K562 (cell line): ENCODE results near the gene TTLL11. TPM values are rescaled to one million over a fixed set of nuclear protein-coding genes. Genes with fewer than 3 reads are reported as not detected.

Experiments
- ATAC-seq: fragments of 200-7000 bp; cut with Tn5 transposase; 3 replicates; pipeline ENCODE4 v1.9.1; 2020; ENCODE audit warnings: moderate library complexity
- BruUV-seq: library from RNA; stranded (reverse); fragments of 400-500 nt; replicated peaks from 2 replicates; lab custom pipeline; 2021; lab: Mats Ljungman, UMichigan
- CTCF ChIA-PET: fragments of 300-600 bp; formaldehyde crosslinking; extraction: SDS; loops from one replicate; lab custom pipeline; 2021; ENCODE audit warnings: low intra/inter-chr PET ratio; lab: Yijun Ruan, JAX
- POLR2A ChIA-PET: fragments of 300-600, 350-650 bp; sonication (Branson Sonifier 250); formaldehyde crosslinking; extraction: SDS; loops from one replicate; lab custom pipeline; 2021; ENCODE audit warnings: antibody characterized with exemption, inconsistent platforms; lab: Yijun Ruan, JAX
- DNase-seq, 4 experiments: peaks; one replicate each; pipeline versions ENCODE4 v3.0.0 to v3.0.0-alpha.2; 2011 to 2018; ENCODE audit warnings: low spot score in 3 of 4, mixed read lengths in 3 of 4; ENCODE audit errors: extremely low read depth in 1 of 4
- FAIRE-seq: peaks from 2 replicates; lab custom pipeline; 2011; peaks lifted over from hg19 to GRCh38; lab: Jason Lieb, UNC
- H2AFZ ChIP-seq: 2 replicates; pipeline ENCODE4 v1.6.0; 2011; ENCODE audit warnings: low read depth, low read length, control low read depth, inconsistent platforms
- H3K27ac ChIP-seq: fragments of 200-600 bp; 3 replicates; pipeline ENCODE4 v1.8.0; 2011; ENCODE audit warnings: low read depth, mild to moderate bottlenecking, control low read depth, inconsistent platforms, low read length, moderate library complexity, mixed read lengths; ENCODE audit errors: extremely low read depth
- H3K27me3 ChIP-seq, 2 experiments: fragments of 300-600 bp in 1 of 2; 2 replicates in 1 of 2; 3 replicates in 1 of 2; pipeline versions ENCODE4 v1.6.0 to v1.8.0; 2011; ENCODE audit warnings: inconsistent platforms in 2 of 2, low read length in 2 of 2, mild to moderate bottlenecking in 1 of 2, mixed read lengths in 1 of 2, moderate library complexity in 1 of 2; ENCODE audit not compliant: control insufficient read depth in 2 of 2, insufficient read depth in 2 of 2
- H3K36me3 ChIP-seq: fragments of 300-600 bp; 3 replicates; pipeline ENCODE4 v1.8.0; 2011; ENCODE audit warnings: mild to moderate bottlenecking, low read length, inconsistent platforms; ENCODE audit not compliant: control insufficient read depth, insufficient read depth
- H3K4me1 ChIP-seq, 2 experiments: fragments of 200-600 bp in 1 of 2; replicated peaks in 1 of 2; 2 replicates in 1 of 2; 3 replicates in 1 of 2; pipeline versions ENCODE4 v1.5.1 to v1.8.0; 2011; ENCODE audit warnings: inconsistent platforms in 2 of 2, low read length in 2 of 2, mild to moderate bottlenecking in 1 of 2, mixed read lengths in 1 of 2, moderate library complexity in 1 of 2; ENCODE audit not compliant: control insufficient read depth in 2 of 2, insufficient read depth in 2 of 2
- H3K4me2 ChIP-seq: 2 replicates; pipeline ENCODE4 v1.6.1; 2011; ENCODE audit warnings: low read length, control low read depth, inconsistent platforms, mixed read lengths; ENCODE audit not compliant: insufficient read depth
- H3K4me3 ChIP-seq: fragments of 200-600 bp; sonication (generic), shearing (Covaris generic); 2 replicates; pipeline ENCODE4 v1.5.1; 2016; ENCODE audit warnings: control low read depth, inconsistent platforms
- H3K79me2 ChIP-seq: fragments of 200-600 bp; 3 replicates; pipeline ENCODE4 v1.8.0; 2011; ENCODE audit warnings: low read length, inconsistent platforms; ENCODE audit not compliant: control insufficient read depth, insufficient read depth
- H3K9ac ChIP-seq, 2 experiments: 2 replicates each; pipeline versions ENCODE4 v1.6.0 to v1.6.1; 2011; ENCODE audit warnings: low read depth in 2 of 2, low read length in 2 of 2, control low read depth in 1 of 2, inconsistent platforms in 1 of 2, mild to moderate bottlenecking in 1 of 2, mixed read lengths in 1 of 2; ENCODE audit not compliant: insufficient read depth in 1 of 2
- H3K9me1 ChIP-seq: one replicate; pipeline ENCODE4 v1.6.0; 2011; ENCODE audit warnings: inconsistent platforms, mild to moderate bottlenecking, low read length, moderate library complexity; ENCODE audit not compliant: control insufficient read depth, insufficient read depth
- H3K9me3 ChIP-seq: replicated peaks from 2 replicates; pipeline ENCODE4 v1.5.1; 2011; ENCODE audit warnings: low read depth, low read length, inconsistent platforms; ENCODE audit not compliant: control insufficient read depth, insufficient read depth
- H4K20me1 ChIP-seq: replicated peaks from 2 replicates; pipeline ENCODE4 v1.6.1; 2011; ENCODE audit warnings: low read length, inconsistent platforms, mixed read lengths; ENCODE audit not compliant: control insufficient read depth, insufficient read depth
- GATAD2A ChIP-seq: fragments of 450-650 bp; IDR thresholded peaks from 2 replicates; pipeline ENCODE4 v1.6.1; 2017
- MAFG ChIP-seq: fragments of 450-650 bp; conservative IDR thresholded peaks from 2 replicates; pipeline ENCODE4 v1.6.1; 2016; ENCODE audit warnings: missing genetic modification characterization, missing compliant biosample characterization
- NEUROD1 ChIP-seq: fragments of 150-350 bp; IDR thresholded peaks from 2 replicates; pipeline ENCODE4 v1.6.1; 2014; ENCODE audit warnings: borderline replicate concordance, low read length, low read depth; ENCODE audit not compliant: partially characterized antibody
- PPARD ChIP-seq: fragments of 250-450 bp; sonication (Bioruptor Pico); IDR thresholded peaks from 2 replicates; pipeline ENCODE4 v1.8.0; 2022; ENCODE audit warnings: inconsistent platforms, mild to moderate bottlenecking, moderate library complexity
- SMARCE1 ChIP-seq: fragments of 450-650 bp; IDR thresholded peaks from 2 replicates; pipeline ENCODE4 v1.7.1; 2016; ENCODE audit warnings: mild to moderate bottlenecking
- TAF9B ChIP-seq: fragments of 450-650 bp; IDR thresholded peaks from 2 replicates; pipeline ENCODE4 v1.6.1; 2018; ENCODE audit warnings: mild to moderate bottlenecking; ENCODE audit not compliant: partially characterized antibody
- U2AF2 ChIP-seq: fragments of 200-400 bp; formaldehyde crosslinking; optimal IDR thresholded peaks from 2 replicates; pipeline ENCODE3; 2017; ENCODE audit warnings: low read depth, mild to moderate bottlenecking, low read length
- ZNF436 ChIP-seq: fragments of 250-450, 450-650 bp; sonication (Bioruptor Pico); formaldehyde crosslinking; IDR thresholded peaks from 2 replicates; pipeline ENCODE4 v1.7.0; 2020; ENCODE audit warnings: mild to moderate bottlenecking
- whole genome bisulfite sequencing: fragments of 100-300 bp; shearing (Covaris generic); methylation state at CpG from one replicate; pipeline ENCODE4 v1.1.6; 2016; ENCODE audit warnings: low coverage, mixed read lengths; ENCODE audit not compliant: insufficient coverage; ENCODE audit errors: missing lambda C conversion rate; 5-methylcytosine and 5-hydroxymethylcytosine counted together
- in situ Hi-C: fragments of 300-500 bp; cut with MboI; formaldehyde crosslinking; loops from 4 replicates; pipeline ENCODE4 v1.15.0; 2018; ENCODE audit warnings: inconsistent platforms, mixed read lengths
- intact Hi-C: fragments of 100-400 bp; cut with micrococcal nuclease; formaldehyde crosslinking; loops from 2 replicates; pipeline ENCODE4 v1.14.2; 2022
- polyA plus RNA-seq, 8 experiments: library from polyadenylated mRNA; depleted of rRNA in 4 of 8; stranded (reverse) in 5 of 8; unstranded in 3 of 8; fragments of >200 nt; fragmentation: Nextera tagmentation in 2 of 8; fragmentation: Illumina TruSeq in 1 of 8; extraction: Ambion mirVana in 2 of 8; extraction: Trizol in 1 of 8; gene quantifications; 2 replicates each; pipeline versions ENCODE4 v1.2.1 to v1.2.3, GENCODE V29; 2011 to 2014; ENCODE audit warnings: inconsistent platforms in 1 of 8, missing spikeins in 1 of 8
- total RNA-seq, 7 experiments: library from RNA; depleted of rRNA in 6 of 7; stranded (reverse); fragments of >200 nt in 6 of 7; fragmentation: Illumina TruSeq in 2 of 7; extraction: Trizol in 2 of 7; gene quantifications; 2 replicates each; pipeline versions ENCODE4 v1.2.1 to v1.2.3, GENCODE V29; 2011 to 2021; ENCODE audit warnings: low replicate concordance in 1 of 7
- TF ChIP-seq, protein P1 (sequence below): sonication (generic); formaldehyde crosslinking; IDR thresholded peaks from 2 replicates; pipeline ENCODE4 v1.8.1; 2022; ENCODE audit warnings: missing genetic modification reagents
- TF ChIP-seq, protein P2 (sequence below): IDR thresholded peaks from 2 replicates; pipeline ENCODE4 v1.6.1; 2014; ENCODE audit warnings: antibody characterized with exemption

Gene TTLL11
- total and polyA plus RNA-seq, 9 of the 15 experiments (the other 6 are each of a cell fraction or from before 2014, with no cell fraction given), result 0.83 to 4.4 (median 2.7) TPM

DNA sequence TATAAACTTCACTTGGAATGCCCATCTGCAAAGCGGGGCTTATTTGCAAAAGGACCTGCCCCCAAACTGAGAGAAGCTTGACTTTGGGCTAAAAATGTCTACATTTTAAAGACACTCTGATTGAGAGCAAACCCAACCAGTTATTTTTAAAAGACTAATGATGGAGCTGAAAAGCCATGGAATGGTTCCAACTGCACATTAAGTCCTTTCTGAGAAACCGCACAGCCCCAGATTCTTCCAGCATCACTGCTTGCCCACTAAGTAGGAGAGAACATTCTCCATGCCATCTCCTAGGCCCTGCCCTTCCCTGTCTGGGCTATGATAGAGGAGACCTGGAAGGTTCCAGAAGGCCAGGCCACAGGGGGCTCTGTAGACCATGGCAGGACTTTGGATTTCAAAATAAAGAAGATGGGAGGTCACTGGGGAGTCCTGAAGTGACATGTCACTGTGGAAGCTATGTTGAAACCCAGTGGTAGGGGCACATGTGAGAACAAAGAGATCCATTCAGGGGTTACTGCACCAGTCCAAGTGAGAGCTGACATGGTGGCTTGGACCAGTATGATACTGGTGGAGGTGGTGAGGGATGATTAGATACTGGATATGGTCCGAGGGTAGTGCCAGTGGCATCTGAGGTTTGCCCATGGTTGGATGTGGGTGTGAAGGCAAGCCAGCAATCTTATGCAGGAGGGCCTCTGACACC is 262.5 kb downstream of the TTLL11 start:
- ATAC-seq (no peak), DNase-seq (no peak), FAIRE-seq (no peak)
- ChIA-PET CTCF (no interaction called here), POLR2A (no interaction called here)
- Histone ChIP-seq H3K27me3 (peaks cover 6 to 16% of the 10 kb centered on the region in 2 experiments; a peak in 4 of 5 replicates), H3K36me3 (no peaks in the 10 kb centered on the region), H3K27ac (no peak overlapping the region), H2AFZ (no peak overlapping the region), H3K79me2 (no peaks in the 10 kb centered on the region), H4K20me1 (no peaks in the 10 kb centered on the region), H3K9me1 (no peaks in the 10 kb centered on the region), H3K9ac (no peak overlapping the region), H3K4me1 (no peaks in the 10 kb centered on the region; a peak in 1 of 5 replicates), H3K4me3 (no peak overlapping the region), H3K9me3 (no peaks in the 10 kb centered on the region), H3K4me2 (no peak overlapping the region)
- WGBS, result 0% methylated on average over 3 of the region's 3 CpGs
- BruUV-seq, result no TSS peak
- in situ Hi-C loops (no loop called here), intact Hi-C loops (no loop called here)
- no peak for TF ChIP-seq GATAD2A
- no peak for TF ChIP-seq TAF9B
- no peak for TF ChIP-seq PPARD (CRISPR knock-in tag)
- TF ChIP-seq, protein P1, sequence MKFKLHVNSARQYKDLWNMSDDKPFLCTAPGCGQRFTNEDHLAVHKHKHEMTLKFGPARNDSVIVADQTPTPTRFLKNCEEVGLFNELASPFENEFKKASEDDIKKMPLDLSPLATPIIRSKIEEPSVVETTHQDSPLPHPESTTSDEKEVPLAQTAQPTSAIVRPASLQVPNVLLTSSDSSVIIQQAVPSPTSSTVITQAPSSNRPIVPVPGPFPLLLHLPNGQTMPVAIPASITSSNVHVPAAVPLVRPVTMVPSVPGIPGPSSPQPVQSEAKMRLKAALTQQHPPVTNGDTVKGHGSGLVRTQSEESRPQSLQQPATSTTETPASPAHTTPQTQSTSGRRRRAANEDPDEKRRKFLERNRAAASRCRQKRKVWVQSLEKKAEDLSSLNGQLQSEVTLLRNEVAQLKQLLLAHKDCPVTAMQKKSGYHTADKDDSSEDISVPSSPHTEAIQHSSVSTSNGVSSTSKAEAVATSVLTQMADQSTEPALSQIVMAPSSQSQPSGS (CRISPR knock-in tag), result no peak
- no peak for TF ChIP-seq SMARCE1
- no peak for TF ChIP-seq U2AF2
- no peak for TF ChIP-seq MAFG (tag)
- TF ChIP-seq, protein P2, sequence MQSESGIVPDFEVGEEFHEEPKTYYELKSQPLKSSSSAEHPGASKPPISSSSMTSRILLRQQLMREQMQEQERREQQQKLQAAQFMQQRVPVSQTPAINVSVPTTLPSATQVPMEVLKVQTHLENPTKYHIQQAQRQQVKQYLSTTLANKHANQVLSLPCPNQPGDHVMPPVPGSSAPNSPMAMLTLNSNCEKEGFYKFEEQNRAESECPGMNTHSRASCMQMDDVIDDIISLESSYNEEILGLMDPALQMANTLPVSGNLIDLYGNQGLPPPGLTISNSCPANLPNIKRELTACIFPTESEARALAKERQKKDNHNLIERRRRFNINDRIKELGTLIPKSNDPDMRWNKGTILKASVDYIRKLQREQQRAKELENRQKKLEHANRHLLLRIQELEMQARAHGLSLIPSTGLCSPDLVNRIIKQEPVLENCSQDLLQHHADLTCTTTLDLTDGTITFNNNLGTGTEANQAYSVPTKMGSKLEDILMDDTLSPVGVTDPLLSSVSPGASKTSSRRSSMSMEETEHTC, result no peak
- TF ChIP-seq NEUROD1, result no peak
- TF ChIP-seq ZNF436 (CRISPR knock-in tag), result no peak
